ENCODE results near the gene ING3.

The ING3 gene

DNA sequence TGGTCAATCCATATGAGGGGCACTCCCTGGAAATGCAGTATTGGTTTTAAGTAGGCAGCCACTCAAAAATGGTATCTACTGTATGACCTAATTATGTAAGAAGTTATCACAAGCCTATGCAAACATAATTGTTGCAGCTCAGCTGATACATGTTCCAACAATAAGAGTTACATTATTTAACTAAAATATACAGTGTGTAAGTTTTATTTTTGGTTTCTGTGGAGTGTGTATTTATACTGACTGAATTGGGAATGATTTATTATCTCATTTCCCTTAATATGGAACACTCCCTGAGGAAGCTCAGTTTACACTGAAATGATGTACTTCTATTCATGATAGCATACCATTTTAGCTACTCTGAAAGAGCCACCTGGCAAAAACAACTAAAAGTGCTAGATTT, 2.6 kb upstream of the ING3 start:
- TF ChIP-seq, protein P1, sequence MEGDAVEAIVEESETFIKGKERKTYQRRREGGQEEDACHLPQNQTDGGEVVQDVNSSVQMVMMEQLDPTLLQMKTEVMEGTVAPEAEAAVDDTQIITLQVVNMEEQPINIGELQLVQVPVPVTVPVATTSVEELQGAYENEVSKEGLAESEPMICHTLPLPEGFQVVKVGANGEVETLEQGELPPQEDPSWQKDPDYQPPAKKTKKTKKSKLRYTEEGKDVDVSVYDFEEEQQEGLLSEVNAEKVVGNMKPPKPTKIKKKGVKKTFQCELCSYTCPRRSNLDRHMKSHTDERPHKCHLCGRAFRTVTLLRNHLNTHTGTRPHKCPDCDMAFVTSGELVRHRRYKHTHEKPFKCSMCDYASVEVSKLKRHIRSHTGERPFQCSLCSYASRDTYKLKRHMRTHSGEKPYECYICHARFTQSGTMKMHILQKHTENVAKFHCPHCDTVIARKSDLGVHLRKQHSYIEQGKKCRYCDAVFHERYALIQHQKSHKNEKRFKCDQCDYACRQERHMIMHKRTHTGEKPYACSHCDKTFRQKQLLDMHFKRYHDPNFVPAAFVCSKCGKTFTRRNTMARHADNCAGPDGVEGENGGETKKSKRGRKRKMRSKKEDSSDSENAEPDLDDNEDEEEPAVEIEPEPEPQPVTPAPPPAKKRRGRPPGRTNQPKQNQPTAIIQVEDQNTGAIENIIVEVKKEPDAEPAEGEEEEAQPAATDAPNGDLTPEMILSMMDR (IDR thresholded peaks at IDR 0.05; ENCODE audit: low read depth, low read length) = no peak
- in situ Hi-C loops (cut with HindIII; ENCODE audit: low sequenced_read_pairs) = no loop called here
- H3K4me3 ChIP-seq (ENCODE audit: low read depth, low read length) = no peak overlapping the region
- DNase-seq (ENCODE audit: low read depth, low spot score) = no peak

DNA sequence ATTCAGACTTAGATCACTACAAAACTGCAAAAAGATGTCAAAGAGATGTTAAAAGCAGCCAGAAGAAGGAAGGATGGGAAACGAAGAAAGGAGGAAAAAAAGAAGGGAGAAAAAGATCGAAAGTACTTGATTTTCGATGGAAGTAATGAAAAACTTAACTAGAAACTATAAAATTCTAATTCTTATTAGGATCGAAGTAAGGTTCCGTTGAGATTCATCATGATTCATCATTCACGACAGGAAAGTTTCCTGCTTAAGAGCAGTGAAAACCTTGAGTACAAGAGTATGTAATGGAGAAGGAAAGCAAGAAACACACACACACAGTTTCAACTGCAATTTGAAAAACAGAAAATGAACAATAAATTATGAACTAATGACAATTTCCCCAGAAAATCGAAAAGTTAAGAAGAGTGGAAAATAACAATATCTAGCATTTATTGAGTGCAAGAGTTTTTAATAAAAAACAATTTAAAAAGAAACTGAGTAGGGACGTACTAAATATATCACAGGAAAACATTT, 1.1 kb upstream of the ING3 start:
- DNase-seq (ENCODE audit: low read depth, low spot score) = no peak

GRCh38 chr7:120949998-120950538, 509 bp upstream of the ING3 start:
- in situ Hi-C loops (cut with HindIII; ENCODE audit: low sequenced_read_pairs) = no loop called here
- no peak for DNase-seq (ENCODE audit: low read depth, low spot score)
- TF ChIP-seq, protein P1 (IDR thresholded peaks at IDR 0.05; ENCODE audit: low read depth, low read length) = no peak
- H3K4me3 ChIP-seq (ENCODE audit: low read depth, low read length) = peak overlapping the region; percentile 69

More for the DNA sequence above, 1.1 kb upstream of the ING3 start:
- peak overlapping the region; percentile 69 for H3K4me3 ChIP-seq (ENCODE audit: low read depth, low read length)
- in situ Hi-C loops (cut with HindIII; ENCODE audit: low sequenced_read_pairs) = no loop called here
- TF ChIP-seq, protein P1 (IDR thresholded peaks at IDR 0.05; ENCODE audit: low read depth, low read length) = no peak

GRCh38 chr7:120951309-120951699, 727 bp downstream of the ING3 start:
- in situ Hi-C loops (cut with HindIII; ENCODE audit: low sequenced_read_pairs) = no loop called here
- DNase-seq (ENCODE audit: low read depth, low spot score) = no peak
- H3K4me3 ChIP-seq (ENCODE audit: low read depth, low read length) = peak overlapping the region; percentile 69
- TF ChIP-seq, protein P1 (IDR thresholded peaks at IDR 0.05; ENCODE audit: low read depth, low read length) = no peak

- TF ChIP-seq, protein P1 (IDR thresholded peaks at IDR 0.05; ENCODE audit: low read depth, low read length) = no peak
- no peak for DNase-seq (ENCODE audit: low read depth, low spot score)
- peak overlapping the region; percentile 69 for H3K4me3 ChIP-seq (ENCODE audit: low read depth, low read length)
- in situ Hi-C loops (cut with HindIII; ENCODE audit: low sequenced_read_pairs) = no loop called here
Measured at GRCh38 chr7:120951826-120952225, 1.2 kb downstream of the ING3 start.

DNA sequence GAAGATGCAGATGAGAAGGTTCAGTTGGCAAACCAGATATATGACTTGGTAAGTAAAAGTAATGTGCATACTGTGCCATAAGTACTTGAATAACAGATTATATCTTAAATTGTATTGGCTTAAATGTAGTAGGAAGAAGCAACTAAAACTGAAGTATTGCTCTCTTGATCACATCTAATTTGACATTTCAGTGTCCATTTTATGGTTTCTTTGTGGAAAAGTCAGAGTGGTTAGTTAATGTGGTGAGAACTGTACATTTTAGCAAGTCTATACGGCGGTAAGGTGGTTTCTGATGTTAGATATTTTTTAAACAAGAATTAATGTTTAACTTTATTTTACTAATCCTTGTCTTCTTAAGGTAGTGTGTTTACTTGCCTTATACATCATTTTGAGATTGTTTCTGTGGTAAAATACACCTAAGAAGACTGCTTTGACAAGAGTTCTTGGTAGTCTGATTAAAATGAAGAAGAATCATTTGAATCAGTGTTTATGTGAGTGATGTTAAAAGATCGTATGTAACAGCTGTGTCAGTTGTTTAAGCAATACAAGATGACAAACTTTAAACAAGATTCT, 5.1 kb downstream of the ING3 start:
- in situ Hi-C loops (cut with HindIII; ENCODE audit: low sequenced_read_pairs) = no loop called here
- TF ChIP-seq, protein P1 (IDR thresholded peaks at IDR 0.05; ENCODE audit: low read depth, low read length) = no peak
- no peak for DNase-seq (ENCODE audit: low read depth, low spot score)
- no peak overlapping the region for H3K4me3 ChIP-seq (ENCODE audit: low read depth, low read length)

All from astrocyte of the spinal cord (primary cell).